Effector CD4-positive, alpha-beta T cell (primary cell): Measurements from ENCODE around the gene PPP2CA.
"Not testable (repeated sequence)": the region's sequence is repeated elsewhere in the genome, so short reads cannot be mapped to it uniquely, and the experiment has no call there.

Experiments used
- DNase-seq: peaks from one replicate; pipeline ENCODE4 v3.0.0-alpha.2; 2020

PPP2CA gene

GRCh38 chr5:134245101-134245604 lies 19.3 kb upstream of the PPP2CA start:
- DNase-seq = no peak

GRCh38 chr5:134242146-134242545 lies 16.3 kb upstream of the PPP2CA start:
- DNase-seq = no peak

GRCh38 chr5:134240421-134240962 lies 14.6 kb upstream of the PPP2CA start:
- DNase-seq = no peak

DNA sequence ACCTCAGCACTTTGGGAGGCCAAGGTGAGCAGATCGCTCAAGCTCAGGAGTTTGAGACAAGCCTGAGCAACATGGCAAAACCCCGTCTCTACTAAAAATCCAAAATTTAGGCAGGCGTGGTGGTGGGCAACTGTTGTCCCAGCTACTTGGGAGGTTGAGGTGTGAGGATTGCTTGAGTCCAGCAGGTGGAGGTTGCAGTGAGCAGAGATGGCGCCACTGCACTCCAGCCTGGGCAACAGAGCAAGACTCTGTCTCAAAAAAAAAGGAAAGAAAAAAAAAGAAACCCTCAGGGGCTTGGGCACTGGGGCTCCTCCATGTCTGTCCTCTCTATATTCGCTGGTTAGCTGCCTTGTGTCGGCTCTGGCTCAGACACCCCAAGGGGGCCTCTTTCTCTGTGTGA lies 10.9 kb upstream of the PPP2CA start:
- DNase-seq = no peak

GRCh38 chr5:134236318-134236717 lies 10.4 kb upstream of the PPP2CA start:
- DNase-seq = no peak

GRCh38 chr5:134228624-134229023 lies 2.8 kb upstream of the PPP2CA start:
- DNase-seq = no peak

DNA sequence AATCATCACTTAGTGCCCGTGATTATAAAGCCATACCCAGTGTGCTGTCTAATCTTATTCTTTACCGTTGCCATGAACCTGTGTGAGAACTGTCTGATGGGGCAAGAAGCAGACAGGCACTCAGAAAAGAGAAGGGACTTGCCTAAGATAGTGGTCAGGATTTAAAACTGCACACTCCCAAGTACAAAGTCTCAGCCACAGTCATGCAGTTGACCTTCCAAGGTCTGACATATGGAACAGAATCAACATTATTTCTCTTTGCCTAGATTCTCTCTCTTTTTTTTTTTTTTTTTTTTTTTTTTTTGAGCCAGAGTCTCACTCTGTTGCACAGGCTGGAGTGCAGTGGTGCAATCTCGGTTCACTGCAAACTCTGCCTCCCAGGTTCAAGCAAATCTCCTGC lies 1.9 kb upstream of the PPP2CA start:
- DNase-seq = no peak

DNA sequence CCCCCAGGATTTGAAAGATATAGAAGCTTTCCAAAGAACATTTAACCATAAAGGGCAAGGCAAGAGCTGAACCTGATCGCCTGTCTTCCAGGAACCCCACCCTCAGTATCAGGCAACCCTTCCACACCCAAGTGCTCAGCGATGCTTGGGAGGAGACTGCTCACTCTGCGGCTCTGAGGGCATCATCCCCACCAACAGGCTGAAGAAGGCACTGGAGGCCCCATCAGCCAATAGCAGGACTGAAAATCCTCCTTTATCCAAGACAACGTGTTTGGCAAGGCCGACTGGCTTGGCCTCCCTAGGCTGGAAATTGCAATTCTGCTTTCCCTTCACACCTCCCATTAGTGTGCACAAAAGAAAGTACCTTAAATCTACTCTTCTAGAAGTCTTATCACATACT lies 1.4 kb upstream of the PPP2CA start:
- no peak for DNase-seq

- DNase-seq = peak; percentile 79
Observed at GRCh38 chr5:134226441-134227192, 744 bp upstream of the PPP2CA start.

DNA sequence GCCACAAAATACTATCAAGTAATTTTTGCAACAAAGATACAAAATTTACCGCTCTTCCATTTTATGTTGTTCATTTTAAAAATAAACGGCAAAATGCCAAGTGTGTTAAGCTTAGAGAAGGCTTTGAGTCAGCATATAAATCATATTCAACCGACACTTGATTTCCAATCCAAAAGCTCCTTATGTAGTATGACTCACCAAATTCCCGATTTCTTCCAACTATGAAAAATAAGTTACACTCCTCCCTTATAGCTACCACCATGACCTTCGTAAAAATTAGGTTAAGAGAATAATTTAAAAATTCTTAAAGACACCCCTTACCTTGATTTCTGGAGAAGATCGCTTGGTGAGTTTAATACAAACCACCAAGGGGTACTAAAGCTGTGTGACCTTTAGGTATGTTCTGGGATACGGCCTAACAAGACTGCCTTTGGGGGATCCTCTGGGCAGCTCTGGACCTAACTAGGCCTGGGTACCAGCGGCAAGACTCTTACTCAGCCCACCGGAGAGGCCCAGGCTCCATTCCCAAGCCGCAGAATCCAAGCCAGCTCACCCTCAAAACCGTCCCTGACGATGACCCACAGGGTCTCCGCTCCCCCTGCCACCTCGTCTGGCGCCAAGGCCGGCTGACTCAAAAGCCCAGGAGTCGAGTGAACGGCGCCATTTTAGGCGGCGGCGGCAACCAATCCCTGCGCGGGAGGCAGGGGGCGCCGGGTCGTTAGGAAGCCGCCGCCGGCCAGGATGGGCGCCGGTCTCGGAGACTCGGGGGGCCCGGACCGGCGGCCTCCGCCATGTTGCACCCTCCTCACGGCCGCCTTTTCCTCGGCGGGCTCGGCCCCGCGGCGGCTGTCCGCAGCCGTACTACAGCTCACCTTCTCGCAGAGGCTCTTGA lies 739 bp downstream of the PPP2CA start:
- DNase-seq = peak; percentile 52

DNA sequence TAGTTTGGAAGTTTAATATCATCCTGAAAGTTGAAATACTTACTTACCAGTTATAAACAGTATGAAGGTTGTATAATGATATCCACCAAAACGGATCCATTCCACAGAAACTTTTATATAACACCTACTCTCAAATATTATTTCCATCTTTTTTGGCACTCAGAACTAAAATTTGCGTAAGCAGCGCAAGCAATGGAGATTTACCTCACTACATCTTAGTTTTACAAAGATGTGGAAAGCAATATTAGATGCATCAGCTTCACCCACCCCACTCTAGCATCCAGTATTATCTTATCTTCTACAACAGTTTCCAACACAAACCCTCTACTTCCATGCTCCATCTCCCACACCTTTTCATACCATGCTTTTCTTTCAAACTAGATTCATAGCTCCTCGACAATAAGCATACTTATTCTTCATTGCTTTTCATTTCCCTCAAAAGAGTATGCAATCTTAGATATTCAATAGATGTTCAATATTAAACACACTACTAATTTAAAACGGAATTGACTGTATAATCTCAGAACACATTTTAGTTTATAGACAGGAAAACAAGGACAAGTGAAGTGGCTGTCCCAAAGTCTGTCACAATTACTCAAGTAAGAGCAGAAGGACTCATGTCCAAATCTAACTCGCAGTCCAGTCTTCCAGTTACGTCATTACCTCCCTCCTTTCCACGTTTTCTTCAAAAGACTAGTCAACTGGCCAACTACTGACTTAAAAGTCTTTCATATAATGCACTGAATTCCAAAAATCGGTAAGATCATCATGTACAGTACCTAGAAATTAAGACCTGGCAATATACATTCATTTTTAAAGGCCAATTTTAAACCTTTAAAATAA lies 2.2 kb downstream of the PPP2CA start:
- DNase-seq = no peak

DNA sequence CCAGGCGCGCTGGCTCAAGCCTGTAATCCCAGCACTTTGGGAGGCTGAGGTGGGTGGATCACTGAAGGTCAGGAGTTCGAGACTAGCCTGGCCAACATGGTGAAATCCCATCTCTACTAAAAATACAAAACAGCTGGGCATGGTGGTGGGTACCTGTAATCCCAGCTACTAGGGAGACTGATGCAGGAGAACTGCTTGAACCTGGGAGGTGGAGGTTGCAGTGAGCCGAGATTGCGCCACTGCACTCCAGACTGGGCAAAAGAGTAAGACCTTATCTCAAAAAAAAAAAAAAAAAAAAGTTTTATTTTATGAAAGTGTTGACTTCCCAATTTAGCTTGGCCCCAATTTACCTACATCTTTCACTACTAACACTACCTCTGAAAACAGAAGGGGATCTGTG lies 4.2 kb downstream of the PPP2CA start:
- not testable (repeated sequence) for DNase-seq

- no peak for DNase-seq
Observed at GRCh38 chr5:134215757-134216156, 10.1 kb downstream of the PPP2CA start.

DNA sequence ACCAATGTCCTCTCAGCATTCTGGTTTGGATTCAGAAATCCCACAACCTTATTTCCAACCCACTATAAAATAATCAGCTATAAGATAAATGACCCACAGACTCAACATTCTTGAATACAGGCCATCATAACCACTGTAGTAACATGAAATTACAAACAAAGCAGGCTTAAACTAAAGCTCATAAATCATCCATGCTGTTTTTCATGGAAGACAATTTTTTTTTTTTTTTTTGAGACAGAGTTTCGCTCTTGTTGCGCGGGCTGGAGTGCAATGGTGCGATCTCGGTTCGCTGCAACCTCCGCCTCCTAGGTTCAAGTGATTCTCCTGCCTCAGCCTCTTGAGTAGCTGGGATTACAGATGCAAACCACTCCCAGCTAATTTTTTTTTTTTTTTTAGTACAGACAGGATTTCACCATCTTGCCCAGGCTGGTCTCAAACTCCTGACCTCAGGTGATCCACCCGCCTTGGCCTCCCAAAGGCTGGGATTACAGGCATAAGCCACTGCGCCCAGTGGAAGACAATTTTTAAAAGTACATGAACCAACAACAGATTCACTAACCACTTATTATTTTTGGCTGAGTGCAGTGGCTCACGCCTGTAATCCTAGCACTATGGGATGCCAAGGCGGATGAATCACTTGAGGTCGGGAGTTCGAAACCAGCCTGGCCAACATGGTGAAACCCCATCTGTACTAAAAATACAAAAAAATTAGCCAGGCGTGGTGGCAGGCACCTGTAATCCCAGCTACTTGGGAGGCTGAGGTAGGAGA lies 14.4 kb downstream of the PPP2CA start:
- not testable (repeated sequence) for DNase-seq

DNA sequence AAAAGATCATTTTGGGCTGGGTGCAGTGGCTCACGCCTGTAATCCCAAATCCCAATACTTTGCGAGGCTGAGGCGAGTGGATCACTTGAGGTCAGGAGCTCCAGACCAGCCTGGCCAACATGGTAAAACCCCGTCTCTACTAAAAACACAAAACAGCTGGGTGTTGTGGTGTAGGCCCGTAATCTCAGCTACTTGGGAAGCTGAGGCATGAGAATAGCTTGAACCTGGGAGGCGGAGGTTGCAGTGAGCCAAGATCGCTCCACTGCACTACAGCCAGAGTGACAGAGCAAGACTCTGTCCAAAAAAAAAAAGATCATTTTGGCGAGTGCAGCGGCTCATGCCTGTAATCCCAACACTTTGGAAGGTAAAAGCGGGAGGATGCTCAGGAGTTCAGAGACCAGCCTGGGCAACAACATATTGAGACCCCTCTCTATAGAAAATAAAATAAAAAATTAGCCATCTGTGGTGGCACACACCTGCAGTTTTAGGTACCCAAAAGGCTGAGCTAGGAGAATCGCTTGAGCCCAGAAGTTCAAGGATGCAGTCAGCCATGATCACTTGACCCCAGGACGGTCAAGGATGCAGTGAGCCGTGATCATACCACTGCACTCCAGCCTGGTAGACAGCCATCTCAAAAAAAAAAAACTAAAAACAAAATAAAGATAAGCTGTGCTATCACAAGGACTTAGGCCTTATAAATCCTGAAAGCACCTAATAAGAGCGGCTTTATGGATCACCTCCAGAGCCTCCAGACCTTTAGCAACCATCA lies 16.2 kb downstream of the PPP2CA start:
- DNase-seq = no peak

DNA sequence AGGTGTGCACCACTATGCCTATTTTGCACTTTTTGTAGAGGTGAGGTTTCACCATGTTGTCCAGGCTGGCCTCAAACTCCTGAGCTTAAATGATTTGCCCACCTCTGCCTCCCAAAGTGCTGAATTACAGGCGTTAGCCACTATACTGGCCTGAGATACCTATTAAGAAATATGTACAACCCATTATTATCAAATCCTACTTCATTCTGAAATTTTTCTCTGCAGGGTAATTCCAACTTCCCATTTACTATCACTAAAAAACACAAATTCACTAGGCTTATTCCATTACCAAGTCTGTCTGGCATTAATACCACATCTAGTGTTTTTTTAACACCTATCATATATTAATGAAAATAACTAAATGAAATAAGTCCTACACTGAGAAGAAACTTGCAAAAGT lies 18.2 kb downstream of the PPP2CA start:
- DNase-seq = no peak

DNA sequence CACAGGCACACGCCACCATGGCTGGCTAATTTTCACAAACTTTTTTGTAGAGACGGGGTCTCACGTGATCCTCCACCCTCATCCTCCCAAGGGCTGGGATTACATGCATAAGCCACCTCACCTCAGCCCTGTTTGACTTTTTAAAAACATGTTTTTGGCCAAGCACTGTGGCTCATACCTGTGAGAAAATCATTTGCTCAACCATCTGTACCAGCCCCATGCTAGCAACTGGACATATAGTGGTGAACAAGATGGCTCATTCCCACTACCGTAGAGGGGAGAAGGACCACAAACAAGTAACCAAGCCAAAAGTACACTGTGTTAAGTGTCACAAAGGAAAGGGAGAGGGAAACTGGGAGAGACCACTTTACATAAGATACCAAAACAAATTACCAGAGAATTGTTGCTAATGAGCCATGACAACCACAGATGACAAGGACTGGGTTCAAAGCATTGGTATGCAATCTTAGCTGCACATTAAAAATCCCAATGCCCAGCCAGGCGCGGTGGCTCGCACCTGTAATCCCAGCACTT lies 19.2 kb downstream of the PPP2CA start:
- DNase-seq = no peak

- DNase-seq = no peak
Observed at GRCh38 chr5:134204575-134204974, 21.3 kb downstream of the PPP2CA start.

DNA sequence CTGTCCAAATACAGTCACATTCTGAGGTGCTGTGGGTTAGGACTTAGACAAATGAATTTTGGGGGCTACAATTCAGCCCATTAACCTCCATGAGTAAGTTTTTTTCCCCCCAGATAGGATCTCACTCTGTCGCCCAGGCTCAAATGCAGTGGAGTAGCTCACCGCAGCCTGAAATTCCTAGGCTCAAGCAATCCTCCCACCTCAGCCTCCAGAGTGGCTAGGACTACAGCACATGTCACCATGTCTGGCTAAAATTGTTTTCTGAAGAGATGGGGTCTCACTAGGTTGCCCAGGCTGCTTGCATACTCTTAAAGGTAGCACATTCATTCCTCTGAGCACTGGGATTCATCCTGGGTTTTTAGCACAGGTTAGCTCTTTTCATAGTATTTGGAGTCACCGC lies 22.2 kb downstream of the PPP2CA start:
- no peak for DNase-seq

DNA sequence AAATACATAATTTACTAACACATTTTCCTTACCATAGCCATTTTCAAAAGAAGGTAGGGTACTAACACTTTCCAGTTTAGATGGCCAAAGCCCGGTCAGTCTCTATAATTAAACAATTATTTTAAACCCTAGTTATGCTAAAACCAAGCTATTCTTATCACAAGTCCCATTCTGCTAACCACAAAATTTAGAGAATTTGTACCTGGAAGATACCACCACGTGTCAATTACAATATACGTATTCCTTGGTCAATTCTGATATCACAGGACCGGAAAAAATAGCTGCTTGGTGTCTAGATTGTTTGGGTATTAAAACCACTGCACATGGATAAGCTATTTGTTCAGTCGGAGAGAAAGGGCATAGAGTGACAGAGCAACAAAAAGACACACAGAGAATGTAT lies 30.2 kb downstream of the PPP2CA start:
- no peak for DNase-seq

- DNase-seq = no peak
Observed at GRCh38 chr5:134189031-134189430, 36.8 kb downstream of the PPP2CA start.
